A549 (cell line): ENCODE data around the gene ASCC2. TPM values are rescaled to one million over a fixed set of nuclear protein-coding genes. Genes with fewer than 3 reads are reported as not detected.

ENCODE experiments used
- ATAC-seq, 2 experiments: fragments of 200-7000 bp in 1 of 2; fragments of >200 bp in 1 of 2; cut with Nextera tagmentation in 1 of 2; cut with Tn5 transposase in 1 of 2; 3 replicates each; pipeline versions ENCODE4 v1.8.0 to v1.9.1; 2018 to 2020; ENCODE audit warnings: mild to moderate bottlenecking in 1 of 2, moderate library complexity in 1 of 2
- CTCF ChIA-PET: fragments of 300-600 bp; sonication (Branson Sonifier 250); formaldehyde crosslinking; extraction: SDS; loops from one replicate; lab custom pipeline; 2021; ENCODE audit warnings: antibody characterized with exemption, inconsistent platforms; lab: Yijun Ruan, JAX
- POLR2A ChIA-PET: fragments of 350-600 bp; formaldehyde crosslinking; extraction: SDS; loops from one replicate; lab custom pipeline; 2021; ENCODE audit warnings: antibody characterized with exemption, inconsistent platforms; lab: Yijun Ruan, JAX
- DNase-seq, 2 experiments: peaks; one replicate each; pipeline versions ENCODE4 v3.0.0 to v3.0.0-alpha.2; 2011 to 2016; ENCODE audit warnings: low read depth in 1 of 2, low spot score in 1 of 2
- FAIRE-seq: peaks from 2 replicates; lab custom pipeline; 2011; peaks lifted over from hg19 to GRCh38; lab: Jason Lieb, UNC
- H3K27ac ChIP-seq, 2 experiments: fragments of >200 bp; sonication (Bioruptor Twin); formaldehyde crosslinking; 3 replicates each; pipeline ENCODE4 v1.5.1; 2016 to 2017
- H3K4me1 ChIP-seq: fragments of >200 bp; sonication (Bioruptor Twin); formaldehyde crosslinking; 3 replicates; pipeline ENCODE4 v1.6.1; 2016
- H3K4me2 ChIP-seq: fragments of >200 bp; sonication (Bioruptor Twin); formaldehyde crosslinking; 3 replicates; pipeline ENCODE4 v1.6.1; 2016
- H3K4me3 ChIP-seq: fragments of >200 bp; sonication (Bioruptor Twin); formaldehyde crosslinking; 3 replicates; pipeline ENCODE4 v1.5.1; 2016
- H3K9me3 ChIP-seq: fragments of >200 bp; sonication (Bioruptor Twin); formaldehyde crosslinking; 3 replicates; pipeline ENCODE4 v1.6.1; 2016
- BCL3 ChIP-seq: fragments of >200 bp; sonication (Bioruptor Twin); formaldehyde crosslinking; IDR thresholded peaks from 3 replicates; pipeline ENCODE4 v1.6.1; 2016
- CBX2 ChIP-seq: fragments of 200-600 bp; sonication (generic); IDR thresholded peaks from 2 replicates; pipeline ENCODE4 v1.6.1; 2016; ENCODE audit warnings: low read depth, mild to moderate bottlenecking, borderline replicate concordance
- CHD2 ChIP-seq: fragments of 150-350 bp; IDR thresholded peaks from 2 replicates; pipeline ENCODE4 v1.6.1; 2014; ENCODE audit warnings: low read length; ENCODE audit not compliant: partially characterized antibody
- CHD4 ChIP-seq: fragments of 200-600 bp; sonication (generic); IDR thresholded peaks from 2 replicates; pipeline ENCODE4 v1.6.1; 2016; ENCODE audit warnings: antibody characterized with exemption, mild to moderate bottlenecking, borderline replicate concordance
- EHMT2 ChIP-seq: fragments of 200-600 bp; sonication (generic); IDR thresholded peaks from 2 replicates; pipeline ENCODE4 v1.6.1; 2016; ENCODE audit warnings: antibody characterized with exemption, low read depth, mild to moderate bottlenecking, moderate library complexity
- EP300 ChIP-seq, 2 experiments: fragments of >200 bp; sonication (Bioruptor Twin); formaldehyde crosslinking; IDR thresholded peaks; 2 replicates in 1 of 2; 3 replicates in 1 of 2; pipeline ENCODE4 v1.6.1; 2016 to 2017
- FOSB ChIP-seq: fragments of 250-450 bp; sonication (Bioruptor Pico); IDR thresholded peaks from 2 replicates; pipeline ENCODE4 v1.5.0; 2020; ENCODE audit warnings: mild to moderate bottlenecking, moderate library complexity
- GATA3 ChIP-seq: IDR thresholded peaks from 2 replicates; pipeline ENCODE4 v1.6.1; 2012; ENCODE audit warnings: borderline replicate concordance
- HDAC2 ChIP-seq: fragments of 200-600 bp; sonication (generic); IDR thresholded peaks from 2 replicates; pipeline ENCODE4 v1.6.1; 2016
- JUN ChIP-seq, 2 experiments: fragments of >200 bp; sonication (Bioruptor Twin); formaldehyde crosslinking; IDR thresholded peaks; 2 replicates in 1 of 2; 3 replicates in 1 of 2; pipeline ENCODE4 v1.6.1; 2016 to 2017
- KDM1A ChIP-seq: fragments of 200-600 bp; sonication (generic); IDR thresholded peaks from 2 replicates; pipeline ENCODE4 v1.6.1; 2016; ENCODE audit warnings: low read depth, mild to moderate bottlenecking
- MAFK ChIP-seq: fragments of 450-650 bp; IDR thresholded peaks from 2 replicates; pipeline ENCODE4 v1.6.1; 2014; ENCODE audit not compliant: partially characterized antibody
- MAX ChIP-seq: IDR thresholded peaks from 2 replicates; pipeline ENCODE4 v1.6.1; 2012
- NFE2L2 ChIP-seq: fragments of 150-350 bp; conservative IDR thresholded peaks from 2 replicates; pipeline ENCODE4 v1.6.1; 2014; ENCODE audit warnings: low read length
- NPAS2 ChIP-seq: fragments of 250-450 bp; sonication (Bioruptor Pico); IDR thresholded peaks from 2 replicates; pipeline ENCODE4 v1.8.0; 2022; ENCODE audit warnings: mild to moderate bottlenecking, moderate library complexity, borderline replicate concordance
- RCOR1 ChIP-seq: fragments of 150-350 bp; IDR thresholded peaks from 2 replicates; pipeline ENCODE4 v1.6.1; 2014; ENCODE audit warnings: antibody characterized with exemption, low read length, low read depth
- REST ChIP-seq: fragments of 200-600 bp; sonication (generic); IDR thresholded peaks from 2 replicates; pipeline ENCODE4 v1.6.1; 2016; ENCODE audit warnings: antibody characterized with exemption, mild to moderate bottlenecking, moderate library complexity
- SMC3 ChIP-seq: fragments of >200 bp; sonication (Bioruptor Twin); formaldehyde crosslinking; IDR thresholded peaks from 3 replicates; pipeline ENCODE4 v1.6.1; 2018; ENCODE audit warnings: inconsistent platforms
- TFCP2L1 ChIP-seq: fragments of 250-450 bp; sonication (Bioruptor Pico); IDR thresholded peaks from 2 replicates; pipeline ENCODE4 v1.5.0; 2021; ENCODE audit warnings: mild to moderate bottlenecking
- ZC3H11A ChIP-seq: fragments of 450-650 bp; IDR thresholded peaks from 2 replicates; pipeline ENCODE4 v1.6.1; 2014; ENCODE audit warnings: antibody characterized with exemption, mild to moderate bottlenecking
- ZNF302 ChIP-seq: fragments of 250-450 bp; sonication (Bioruptor Pico); IDR thresholded peaks from 2 replicates; pipeline ENCODE4 v1.9.0; 2021; ENCODE audit warnings: inconsistent platforms, mild to moderate bottlenecking, moderate library complexity
- ZSCAN20 ChIP-seq: fragments of 250-450 bp; sonication (Bioruptor Pico); IDR thresholded peaks from 2 replicates; pipeline ENCODE4 v1.8.0; 2022; ENCODE audit warnings: mild to moderate bottlenecking, moderate library complexity
- WGBS: methylation state at CpG from one replicate; pipeline ENCODE4 v1.1.6; 2017; ENCODE audit errors: missing lambda C conversion rate; 5-methylcytosine and 5-hydroxymethylcytosine counted together
- polyA plus RNA-seq, 4 experiments: library from polyadenylated mRNA; depleted of rRNA in 3 of 4; stranded (reverse); fragments of >200 nt; fragmentation: RNase III in 1 of 4; extraction: RNeasy Plus Mini Kit Qiagen cat#74134 plus additional on column Dnase treatment in 1 of 4; gene quantifications; 2 replicates in 3 of 4; 3 replicates in 1 of 4; pipeline ENCODE4 v1.2.3, GENCODE V29; 2011 to 2017
- TF ChIP-seq, protein P1 (sequence below): fragments of 250-450 bp; sonication (Bioruptor Pico); IDR thresholded peaks from 2 replicates; pipeline ENCODE4 v1.5.0; 2021; ENCODE audit warnings: mild to moderate bottlenecking, moderate library complexity, borderline replicate concordance
- TF ChIP-seq, protein P2 (sequence below): IDR thresholded peaks from 2 replicates; pipeline ENCODE4 v1.6.1; 2012; ENCODE audit warnings: low read depth, borderline replicate concordance

The ASCC2 gene
- polyA plus RNA-seq, 2 of the 4 experiments (the other 2 are of a cell fraction): 27.2 to 31.6 TPM

DNA sequence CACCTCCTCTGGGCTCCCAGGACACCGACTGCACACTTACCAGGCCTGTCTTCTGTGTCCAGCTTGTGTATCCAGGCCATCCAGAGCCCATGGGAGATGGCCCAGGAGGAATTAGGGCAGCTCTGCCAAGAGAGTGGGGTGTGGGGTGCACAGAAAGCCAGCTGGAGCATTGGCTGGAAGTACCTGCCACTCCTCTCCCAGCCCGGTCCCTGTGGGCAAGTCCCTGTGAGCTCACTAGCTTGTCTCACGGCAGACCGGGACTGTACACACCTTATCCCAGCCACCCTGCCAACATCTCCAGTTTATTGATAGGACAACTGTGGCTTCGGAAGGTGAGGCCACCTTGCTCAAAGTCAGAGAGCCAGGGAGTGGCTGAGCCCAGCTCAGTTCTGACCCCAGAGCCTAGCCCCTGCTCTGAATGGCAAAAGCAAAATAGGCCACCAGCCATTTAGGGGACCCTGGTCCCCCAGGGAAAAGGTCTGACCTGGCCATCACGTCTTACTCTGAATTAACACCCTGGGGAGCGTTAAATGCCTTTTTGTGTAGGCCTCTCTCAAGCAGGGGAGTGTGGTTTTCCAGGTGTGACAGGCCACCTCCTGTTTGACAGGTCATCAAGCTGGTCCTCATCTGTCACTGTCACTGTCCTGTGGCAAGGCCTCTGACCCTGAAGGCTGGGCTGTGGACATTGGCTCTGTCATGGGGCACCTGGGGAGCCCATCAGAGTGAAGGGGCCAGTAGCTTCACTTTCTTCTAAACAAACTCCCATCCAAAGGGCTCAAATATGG lies 55.8 kb downstream of the ASCC2 start:
- ATAC-seq: peak; percentile 51 to 54; a peak in 3 of 6 replicates
- no peak for FAIRE-seq
- ChIA-PET POLR2A (interaction anchor here (1.3 kb wide), 1 partner anchor 16 kb away, joined by 6 read pairs; the partner anchor contains the start of gene ZMAT5), CTCF (interaction anchor here (0.7 to 1.6 kb wide), 5 partner anchors 9 to 223 kb away, joined by 3 to 7 read pairs (median 3); partner anchors contain the start of gene ASCC2)
- 61% methylated on average over 6 of the region's 7 CpGs for WGBS
- H3K4me1 ChIP-seq: peaks cover 28% of the 10 kb centered on the region
- H3K27ac ChIP-seq: peak overlapping the region; percentile 14 to 75; a peak in 2 of 6 replicates
- H3K4me2 ChIP-seq: no peak overlapping the region
- no peak overlapping the region for H3K4me3 ChIP-seq
- no peaks in the 10 kb centered on the region for H3K9me3 ChIP-seq
- no peak for DNase-seq
- TF ChIP-seq KDM1A (no peak), NFE2L2 (no peak)

GRCh38 chr22:29780748-29781676 lies 57.1 kb downstream of the ASCC2 start:
- POLR2A ChIA-PET: interaction anchor here (1.3 kb wide), 1 partner anchor 14 kb away, joined by 6 read pairs; the partner anchor contains the start of gene ZMAT5
- ATAC-seq: peak; percentile 23 to 54; a peak in 3 of 6 replicates

DNA sequence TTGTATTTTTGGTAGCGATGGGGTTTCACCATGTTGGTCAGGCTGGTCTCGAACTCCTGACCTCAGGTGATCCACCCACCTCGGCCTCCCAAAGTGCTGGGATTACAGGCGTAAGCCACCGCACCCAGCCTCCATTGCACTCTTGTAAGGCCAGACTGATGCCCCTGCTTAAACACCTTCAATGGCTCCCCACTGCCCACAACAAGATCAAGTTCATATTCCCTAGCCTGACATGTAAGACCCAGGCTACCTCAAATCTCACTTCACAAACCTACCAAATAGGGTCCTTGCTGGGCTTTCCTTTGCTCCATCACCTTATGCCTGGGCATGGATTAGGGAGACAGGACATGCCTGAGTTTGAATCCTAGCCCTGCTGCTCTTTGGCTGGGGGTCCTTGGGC lies 57.9 kb downstream of the ASCC2 start:
- Histone ChIP-seq H3K4me1 (peaks cover 28% of the 10 kb centered on the region), H3K4me2 (no peak overlapping the region), H3K4me3 (no peak overlapping the region), H3K9me3 (no peaks in the 10 kb centered on the region), H3K27ac (peak overlapping the region in 1 of 2 experiments; percentile 75; a peak in 2 of 6 replicates)
- no peak for DNase-seq
- CTCF ChIA-PET: no interaction called here
- POLR2A ChIA-PET: no interaction called here
- no peak for ATAC-seq
- no peak for FAIRE-seq
- 100% methylated on average over 1 of the region's 5 CpGs for WGBS
- no peak for TF ChIP-seq EP300 (IDR thresholded peaks at IDR 0.05)
- no peak for TF ChIP-seq FOSB (CRISPR knock-in tag)
- no peak for TF ChIP-seq TFCP2L1
- TF ChIP-seq NPAS2 (CRISPR knock-in tag): no peak
- no peak for TF ChIP-seq EHMT2
- TF ChIP-seq SMC3: no peak
- no peak for TF ChIP-seq GATA3
- TF ChIP-seq CHD2: no peak
- no peak for TF ChIP-seq REST
- TF ChIP-seq HDAC2: no peak

More at GRCh38 chr22:29780748-29781676, 57.1 kb downstream of the ASCC2 start:
- DNase-seq: no peak
- Histone ChIP-seq H3K4me3 (no peak overlapping the region), H3K9me3 (no peaks in the 10 kb centered on the region)
- FAIRE-seq: no peak
- 66% methylated on average over 8 of the region's 8 CpGs for WGBS
- CTCF ChIA-PET: interaction anchor here (0.5 to 1.6 kb wide), 3 partner anchors 10 to 190 kb away, joined by 3 to 7 read pairs (median 3); no protein-coding TSS in a partner anchor
- no peak for TF ChIP-seq JUN (IDR thresholded peaks at IDR 0.05)
- no peak for TF ChIP-seq CBX2
- TF ChIP-seq ZC3H11A: no peak
- TF ChIP-seq, protein P1, sequence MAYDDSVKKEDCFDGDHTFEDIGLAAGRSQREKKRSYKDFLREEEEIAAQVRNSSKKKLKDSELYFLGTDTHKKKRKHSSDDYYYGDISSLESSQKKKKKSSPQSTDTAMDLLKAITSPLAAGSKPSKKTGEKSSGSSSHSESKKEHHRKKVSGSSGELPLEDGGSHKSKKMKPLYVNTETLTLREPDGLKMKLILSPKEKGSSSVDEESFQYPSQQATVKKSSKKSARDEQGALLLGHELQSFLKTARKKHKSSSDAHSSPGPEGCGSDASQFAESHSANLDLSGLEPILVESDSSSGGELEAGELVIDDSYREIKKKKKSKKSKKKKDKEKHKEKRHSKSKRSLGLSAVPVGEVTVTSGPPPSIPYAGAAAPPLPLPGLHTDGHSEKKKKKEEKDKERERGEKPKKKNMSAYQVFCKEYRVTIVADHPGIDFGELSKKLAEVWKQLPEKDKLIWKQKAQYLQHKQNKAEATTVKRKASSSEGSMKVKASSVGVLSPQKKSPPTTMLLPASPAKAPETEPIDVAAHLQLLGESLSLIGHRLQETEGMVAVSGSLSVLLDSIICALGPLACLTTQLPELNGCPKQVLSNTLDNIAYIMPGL: no peak
- no peak for TF ChIP-seq BCL3
- TF ChIP-seq ZSCAN20 (CRISPR knock-in tag): no peak
- TF ChIP-seq RCOR1: no peak
- TF ChIP-seq MAX: no peak
- TF ChIP-seq ZNF302 (CRISPR knock-in tag): no peak
- no peak for TF ChIP-seq SMC3
- TF ChIP-seq CHD4: no peak
- TF ChIP-seq, protein P2, sequence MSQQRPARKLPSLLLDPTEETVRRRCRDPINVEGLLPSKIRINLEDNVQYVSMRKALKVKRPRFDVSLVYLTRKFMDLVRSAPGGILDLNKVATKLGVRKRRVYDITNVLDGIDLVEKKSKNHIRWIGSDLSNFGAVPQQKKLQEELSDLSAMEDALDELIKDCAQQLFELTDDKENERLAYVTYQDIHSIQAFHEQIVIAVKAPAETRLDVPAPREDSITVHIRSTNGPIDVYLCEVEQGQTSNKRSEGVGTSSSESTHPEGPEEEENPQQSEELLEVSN: no peak
- TF ChIP-seq MAFK: no peak
- TF ChIP-seq, all 56 proteins: peak for 0
- peak overlapping the region; percentile 39 to 75; a peak in 4 of 6 replicates for H3K27ac ChIP-seq
- peaks cover 28% of the 10 kb centered on the region for H3K4me1 ChIP-seq
- H3K4me2 ChIP-seq: 0 out of 3 replicates have a peak overlapping the region, but pooled peaks have one; percentile 18
